Activated CD8-positive, alpha-beta memory T cell treated with anti-CD3 and anti-CD28 coated beads, Interleukin-2, amount 50 U/mL, for 1 hour (primary cell): ENCODE data around the gene MANBA.
"Not testable (repeated sequence)": the region's sequence is repeated elsewhere in the genome, so short reads cannot be mapped to it uniquely, and the experiment has no call there.

ENCODE experiments used
- DNase-seq: peaks from one replicate; pipeline ENCODE4 v3.0.0-alpha.2; 2020; ENCODE audit errors: extremely low read depth

The MANBA gene

GRCh38 chr4:102620697-102621497 is 139.9 kb downstream of the MANBA start:
- DNase-seq: no peak

- not testable (repeated sequence) for DNase-seq
Measured at GRCh38 chr4:102619776-102620631, 140.8 kb downstream of the MANBA start.

GRCh38 chr4:102619021-102619420 is 141.7 kb downstream of the MANBA start:
- not testable (repeated sequence) for DNase-seq

- no peak for DNase-seq
Measured at GRCh38 chr4:102616636-102617035, 144.1 kb downstream of the MANBA start.

- no peak for DNase-seq
Measured at GRCh38 chr4:102614801-102615200, 146.0 kb downstream of the MANBA start.

GRCh38 chr4:102612824-102613366 is 147.9 kb downstream of the MANBA start:
- peak; percentile 31 for DNase-seq

GRCh38 chr4:102612210-102612609 is 148.6 kb downstream of the MANBA start:
- no peak for DNase-seq

- no peak for DNase-seq
Measured at GRCh38 chr4:102610476-102610875, 150.3 kb downstream of the MANBA start.

GRCh38 chr4:102610007-102610406 is 150.8 kb downstream of the MANBA start:
- DNase-seq: no peak

GRCh38 chr4:102608190-102608589 is 152.6 kb downstream of the MANBA start:
- no peak for DNase-seq

- DNase-seq: no peak
Measured at GRCh38 chr4:102606846-102607450, 153.8 kb downstream of the MANBA start.

- DNase-seq: no peak
Measured at GRCh38 chr4:102606261-102606660, 154.5 kb downstream of the MANBA start.

GRCh38 chr4:102604222-102604940 is 156.4 kb downstream of the MANBA start:
- no peak for DNase-seq

GRCh38 chr4:102601586-102602227 is 159.1 kb downstream of the MANBA start:
- no peak for DNase-seq

GRCh38 chr4:102600689-102601088 is 160.1 kb downstream of the MANBA start:
- DNase-seq: no peak

- DNase-seq: no peak
Measured at GRCh38 chr4:102599886-102600285, 160.9 kb downstream of the MANBA start.

GRCh38 chr4:102599455-102599854 is 161.3 kb downstream of the MANBA start:
- DNase-seq: no peak

GRCh38 chr4:102598762-102599374 is 161.9 kb downstream of the MANBA start:
- no peak for DNase-seq

GRCh38 chr4:102598086-102598761 is 162.5 kb downstream of the MANBA start:
- DNase-seq: no peak

GRCh38 chr4:102596532-102596931 is 164.2 kb downstream of the MANBA start:
- no peak for DNase-seq
